NB4 (cell line): ENCODE measurements around the gene EPS8L2.

ENCODE experiments used
- MYC ChIP-seq: IDR thresholded peaks from 2 replicates; pipeline ENCODE4 v1.6.1; 2011; ENCODE audit warnings: low read depth, low read length
- POLR2A ChIP-seq: IDR thresholded peaks from 2 replicates; pipeline ENCODE4 v1.6.1; 2011; ENCODE audit warnings: mild to moderate bottlenecking; ENCODE audit not compliant: insufficient read length; ENCODE audit errors: extremely low read depth
- TF ChIP-seq, protein P1 (sequence below): IDR thresholded peaks from one replicate; pipeline ENCODE4 v1.5.1; 2012; ENCODE audit warnings: low read depth, low read length

DNA sequence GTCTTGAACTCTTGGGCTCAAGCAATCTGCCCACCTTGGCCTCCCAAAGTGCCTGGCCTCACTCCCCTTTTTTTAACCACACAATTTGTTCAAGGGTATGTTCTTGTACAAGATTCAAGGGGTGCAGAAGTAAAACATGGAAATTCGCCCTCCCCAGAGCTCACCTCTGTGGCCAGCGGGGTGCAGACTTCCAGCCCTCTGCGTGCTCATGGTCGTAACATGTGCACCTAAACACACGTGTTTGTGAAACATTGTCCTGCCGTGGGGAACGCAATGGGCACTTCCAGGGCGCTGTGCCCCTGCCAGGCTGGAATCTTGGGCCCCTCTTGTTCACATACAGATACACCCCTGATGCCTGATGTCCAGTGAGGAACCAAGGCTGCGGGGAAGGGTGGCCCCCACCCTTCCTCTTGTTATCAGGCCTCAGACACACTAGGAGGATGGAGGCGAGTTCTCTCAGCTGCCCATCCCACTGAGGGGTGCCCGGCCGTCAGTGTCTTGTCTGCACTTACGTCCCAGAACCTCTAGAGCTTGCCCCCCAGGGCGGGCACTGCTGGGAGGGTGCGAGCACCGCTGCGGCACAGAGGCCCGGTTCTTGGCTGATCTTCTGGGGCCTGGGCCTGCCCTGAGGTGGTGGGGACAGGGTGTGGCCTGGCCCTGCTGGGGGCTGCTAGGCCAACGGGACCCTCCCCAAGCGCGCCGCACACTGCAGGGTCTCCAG, 4.1 kb upstream of the EPS8L2 start:
- TF ChIP-seq, protein P1, sequence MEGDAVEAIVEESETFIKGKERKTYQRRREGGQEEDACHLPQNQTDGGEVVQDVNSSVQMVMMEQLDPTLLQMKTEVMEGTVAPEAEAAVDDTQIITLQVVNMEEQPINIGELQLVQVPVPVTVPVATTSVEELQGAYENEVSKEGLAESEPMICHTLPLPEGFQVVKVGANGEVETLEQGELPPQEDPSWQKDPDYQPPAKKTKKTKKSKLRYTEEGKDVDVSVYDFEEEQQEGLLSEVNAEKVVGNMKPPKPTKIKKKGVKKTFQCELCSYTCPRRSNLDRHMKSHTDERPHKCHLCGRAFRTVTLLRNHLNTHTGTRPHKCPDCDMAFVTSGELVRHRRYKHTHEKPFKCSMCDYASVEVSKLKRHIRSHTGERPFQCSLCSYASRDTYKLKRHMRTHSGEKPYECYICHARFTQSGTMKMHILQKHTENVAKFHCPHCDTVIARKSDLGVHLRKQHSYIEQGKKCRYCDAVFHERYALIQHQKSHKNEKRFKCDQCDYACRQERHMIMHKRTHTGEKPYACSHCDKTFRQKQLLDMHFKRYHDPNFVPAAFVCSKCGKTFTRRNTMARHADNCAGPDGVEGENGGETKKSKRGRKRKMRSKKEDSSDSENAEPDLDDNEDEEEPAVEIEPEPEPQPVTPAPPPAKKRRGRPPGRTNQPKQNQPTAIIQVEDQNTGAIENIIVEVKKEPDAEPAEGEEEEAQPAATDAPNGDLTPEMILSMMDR = no peak
- no peak for TF ChIP-seq POLR2A
- TF ChIP-seq MYC = no peak
